Left hindlimb (tissue), 1 donor: ENCODE measurements around the gene PGM1.

Experiments
- DNase-seq: peaks from one replicate; pipeline ENCODE4 v3.0.0-alpha.2; 2018

PGM1 gene

DNA sequence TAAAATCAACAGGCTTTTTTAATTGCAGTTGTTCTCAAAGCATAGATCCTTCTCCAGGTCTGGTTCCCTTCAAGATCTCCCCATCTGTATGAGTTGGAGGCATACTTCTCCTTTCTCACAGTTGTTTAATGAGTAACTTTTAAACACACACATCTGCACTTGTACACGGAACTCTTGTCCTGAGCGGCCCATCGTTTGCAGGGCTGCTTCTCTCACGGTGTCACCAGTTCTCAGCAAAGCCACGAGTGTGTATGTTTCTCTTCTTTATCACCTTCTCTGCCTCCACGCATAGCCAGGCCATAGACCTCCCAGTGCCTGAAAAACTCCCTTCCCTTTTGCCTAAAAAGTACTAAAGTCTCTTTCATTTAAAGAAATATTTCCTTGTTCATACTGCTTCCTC is 111.9 kb downstream of the PGM1 start:
- no peak for DNase-seq

DNA sequence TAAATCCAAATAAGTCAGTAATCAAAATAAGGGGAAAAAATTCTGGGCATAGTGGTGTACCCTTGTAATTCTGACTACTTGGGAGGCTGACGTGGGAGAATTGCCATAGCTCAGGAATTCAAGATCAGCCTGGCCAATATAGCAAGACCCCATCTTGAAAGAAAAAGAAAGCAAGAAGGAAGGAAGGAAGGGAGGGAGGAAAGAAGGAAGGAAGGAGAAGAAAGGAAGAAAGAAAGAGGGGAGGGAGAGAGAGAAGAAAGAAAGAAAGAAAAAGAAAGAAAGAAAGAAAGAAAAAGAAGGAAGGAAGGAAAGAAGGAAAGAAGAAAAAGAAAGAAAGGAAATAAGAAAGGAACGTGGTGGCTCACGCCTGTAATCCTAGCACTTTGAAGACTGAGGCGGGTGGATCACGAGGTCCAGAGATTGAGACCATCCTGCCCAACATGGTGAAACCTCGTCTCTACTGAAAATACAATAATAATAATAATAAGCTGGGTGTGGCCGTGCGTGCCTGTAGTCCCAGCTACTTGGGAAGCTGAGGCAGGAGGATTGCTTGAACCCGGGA is 116.1 kb downstream of the PGM1 start:
- no peak for DNase-seq
